Measurements from ENCODE around the gene PGAM1. TPM values are rescaled to one million over a fixed set of nuclear protein-coding genes. Genes with fewer than 3 reads are reported as not detected.

PGAM1 gene
- total and polyA plus RNA-seq, 2 of the 13 experiments (the other 11 are each of a cell fraction or from before 2014, with no cell fraction given): 354 to 483 TPM

DNA sequence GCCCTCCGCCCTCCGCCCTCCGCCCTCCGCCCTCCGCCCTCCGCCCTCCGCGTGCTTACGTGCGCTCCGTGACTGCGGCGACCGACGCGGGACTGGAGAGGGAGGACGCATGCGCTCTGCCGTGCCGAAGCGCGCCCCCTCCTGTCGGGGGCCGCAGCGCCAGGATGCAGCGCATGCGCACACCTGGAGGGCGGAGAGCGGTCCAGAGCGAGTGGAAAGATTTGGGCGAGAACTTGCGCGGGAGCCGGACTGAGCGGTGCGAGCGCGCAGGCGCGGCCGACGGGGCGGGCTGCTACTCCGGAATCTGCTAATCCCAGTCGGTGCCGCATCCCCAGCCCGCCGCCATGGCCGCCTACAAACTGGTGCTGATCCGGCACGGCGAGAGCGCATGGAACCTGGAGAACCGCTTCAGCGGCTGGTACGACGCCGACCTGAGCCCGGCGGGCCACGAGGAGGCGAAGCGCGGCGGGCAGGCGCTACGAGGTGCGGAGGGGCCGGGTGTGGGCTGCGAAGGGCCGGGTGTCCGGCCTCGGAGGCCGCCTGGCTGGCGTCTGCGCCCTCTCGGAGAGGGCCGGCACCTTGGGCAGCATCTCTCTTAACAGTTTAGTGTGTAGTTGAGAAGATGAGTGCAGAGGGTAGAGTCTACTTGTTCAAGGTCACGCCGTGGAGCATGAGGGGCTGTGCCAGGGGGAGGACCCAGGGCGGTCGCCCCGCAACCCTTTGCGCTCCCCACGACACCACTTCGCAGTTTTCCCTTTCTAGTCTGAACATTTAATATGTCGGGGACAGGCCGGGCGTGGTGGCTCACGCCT lies at the start of gene PGAM1 (continued):
- TF ChIP-seq TARDBP (CRISPR knock-in tag; IDR thresholded peaks at IDR 0.05): peak; percentile 45; the same call in 1 of the 2 replicates
- TF ChIP-seq, protein P1, sequence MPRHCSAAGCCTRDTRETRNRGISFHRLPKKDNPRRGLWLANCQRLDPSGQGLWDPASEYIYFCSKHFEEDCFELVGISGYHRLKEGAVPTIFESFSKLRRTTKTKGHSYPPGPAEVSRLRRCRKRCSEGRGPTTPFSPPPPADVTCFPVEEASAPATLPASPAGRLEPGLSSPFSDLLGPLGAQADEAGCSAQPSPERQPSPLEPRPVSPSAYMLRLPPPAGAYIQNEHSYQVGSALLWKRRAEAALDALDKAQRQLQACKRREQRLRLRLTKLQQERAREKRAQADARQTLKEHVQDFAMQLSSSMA (CRISPR knock-in tag; IDR thresholded peaks at IDR 0.05): no peak
- TF ChIP-seq ZSCAN9 (CRISPR knock-in tag; IDR thresholded peaks at IDR 0.05; ENCODE audit: borderline replicate concordance): 0 out of 2 replicates have a peak, but pooled peaks have one; percentile 26
- peak; percentile 63 for TF ChIP-seq CHD2 (IDR thresholded peaks at IDR 0.05; ENCODE audit: low read depth, low read length)
- TF ChIP-seq PTBP1 (IDR thresholded peaks at IDR 0.05; ENCODE audit: low read depth, low read length, poor library complexity, severe bottlenecking): no peak
- peak; percentile 43; the same call in 1 of the 3 replicates for TF ChIP-seq MXI1 (IDR thresholded peaks at IDR 0.05; ENCODE audit: borderline replicate concordance, low read depth, low read length)
- peak; percentile 91 for TF ChIP-seq ARNT2 (CRISPR knock-in tag; IDR thresholded peaks at IDR 0.05; ENCODE audit: low read depth)
- peak; percentile 61 for TF ChIP-seq POLR2AphosphoS5 (IDR thresholded peaks at IDR 0.05; ENCODE audit: low read depth, low read length)
- TF ChIP-seq, protein P2, sequence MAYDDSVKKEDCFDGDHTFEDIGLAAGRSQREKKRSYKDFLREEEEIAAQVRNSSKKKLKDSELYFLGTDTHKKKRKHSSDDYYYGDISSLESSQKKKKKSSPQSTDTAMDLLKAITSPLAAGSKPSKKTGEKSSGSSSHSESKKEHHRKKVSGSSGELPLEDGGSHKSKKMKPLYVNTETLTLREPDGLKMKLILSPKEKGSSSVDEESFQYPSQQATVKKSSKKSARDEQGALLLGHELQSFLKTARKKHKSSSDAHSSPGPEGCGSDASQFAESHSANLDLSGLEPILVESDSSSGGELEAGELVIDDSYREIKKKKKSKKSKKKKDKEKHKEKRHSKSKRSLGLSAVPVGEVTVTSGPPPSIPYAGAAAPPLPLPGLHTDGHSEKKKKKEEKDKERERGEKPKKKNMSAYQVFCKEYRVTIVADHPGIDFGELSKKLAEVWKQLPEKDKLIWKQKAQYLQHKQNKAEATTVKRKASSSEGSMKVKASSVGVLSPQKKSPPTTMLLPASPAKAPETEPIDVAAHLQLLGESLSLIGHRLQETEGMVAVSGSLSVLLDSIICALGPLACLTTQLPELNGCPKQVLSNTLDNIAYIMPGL (CRISPR knock-in tag; IDR thresholded peaks at IDR 0.05; ENCODE audit: borderline replicate concordance in 1 of 2, low read depth in 1 of 2): peak; percentile 68 to 84; a peak in 3 of 4 replicates
- TF ChIP-seq ZSCAN30 (CRISPR knock-in tag; IDR thresholded peaks at IDR 0.05): no peak
- TF ChIP-seq, protein P3, sequence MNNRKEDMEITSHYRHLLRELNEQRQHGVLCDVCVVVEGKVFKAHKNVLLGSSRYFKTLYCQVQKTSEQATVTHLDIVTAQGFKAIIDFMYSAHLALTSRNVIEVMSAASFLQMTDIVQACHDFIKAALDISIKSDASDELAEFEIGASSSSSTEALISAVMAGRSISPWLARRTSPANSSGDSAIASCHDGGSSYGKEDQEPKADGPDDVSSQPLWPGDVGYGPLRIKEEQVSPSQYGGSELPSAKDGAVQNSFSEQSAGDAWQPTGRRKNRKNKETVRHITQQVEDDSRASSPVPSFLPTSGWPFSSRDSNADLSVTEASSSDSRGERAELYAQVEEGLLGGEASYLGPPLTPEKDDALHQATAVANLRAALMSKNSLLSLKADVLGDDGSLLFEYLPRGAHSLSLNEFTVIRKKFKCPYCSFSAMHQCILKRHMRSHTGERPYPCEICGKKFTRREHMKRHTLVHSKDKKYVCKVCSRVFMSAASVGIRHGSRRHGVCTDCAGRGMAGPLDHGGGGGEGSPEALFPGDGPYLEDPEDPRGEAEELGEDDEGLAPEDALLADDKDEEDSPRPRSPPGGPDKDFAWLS (CRISPR knock-in tag; IDR thresholded peaks at IDR 0.05; ENCODE audit: borderline replicate concordance): no peak
- TF ChIP-seq ZNF772 (CRISPR knock-in tag; IDR thresholded peaks at IDR 0.05): peak; percentile 16; the same call in 1 of the 2 replicates
- TF ChIP-seq IRX3 (CRISPR knock-in tag; IDR thresholded peaks at IDR 0.05; ENCODE audit: borderline replicate concordance, low read depth): no peak
- TF ChIP-seq IKZF4 (CRISPR knock-in tag; IDR thresholded peaks at IDR 0.05; ENCODE audit: borderline replicate concordance, low read depth, not compliant biosample characterization): peak; percentile 40
- TF ChIP-seq, protein P4, sequence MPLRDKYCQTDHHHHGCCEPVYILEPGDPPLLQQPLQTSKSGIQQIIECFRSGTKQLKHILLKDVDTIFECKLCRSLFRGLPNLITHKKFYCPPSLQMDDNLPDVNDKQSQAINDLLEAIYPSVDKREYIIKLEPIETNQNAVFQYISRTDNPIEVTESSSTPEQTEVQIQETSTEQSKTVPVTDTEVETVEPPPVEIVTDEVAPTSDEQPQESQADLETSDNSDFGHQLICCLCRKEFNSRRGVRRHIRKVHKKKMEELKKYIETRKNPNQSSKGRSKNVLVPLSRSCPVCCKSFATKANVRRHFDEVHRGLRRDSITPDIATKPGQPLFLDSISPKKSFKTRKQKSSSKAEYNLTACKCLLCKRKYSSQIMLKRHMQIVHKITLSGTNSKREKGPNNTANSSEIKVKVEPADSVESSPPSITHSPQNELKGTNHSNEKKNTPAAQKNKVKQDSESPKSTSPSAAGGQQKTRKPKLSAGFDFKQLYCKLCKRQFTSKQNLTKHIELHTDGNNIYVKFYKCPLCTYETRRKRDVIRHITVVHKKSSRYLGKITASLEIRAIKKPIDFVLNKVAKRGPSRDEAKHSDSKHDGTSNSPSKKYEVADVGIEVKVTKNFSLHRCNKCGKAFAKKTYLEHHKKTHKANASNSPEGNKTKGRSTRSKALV (CRISPR knock-in tag; IDR thresholded peaks at IDR 0.05): no peak
- TF ChIP-seq FIP1L1 (IDR thresholded peaks at IDR 0.05; ENCODE audit: borderline replicate concordance, insufficient read depth, low read depth, low read length): no peak

All from HepG2 (cell line).